HepG2 (cell line): ENCODE results near the gene LSS. TPM values are rescaled to one million over a fixed set of nuclear protein-coding genes. Genes with fewer than 3 reads are reported as not detected.
"Not testable (repeated sequence)": the region's sequence is repeated elsewhere in the genome, so short reads cannot be mapped to it uniquely, and the experiment has no call there.

ENCODE experiments used
- ATAC-seq: fragments of 200-7000 bp; cut with Tn5 transposase; 3 replicates; pipeline ENCODE4 v1.9.1; 2020; ENCODE audit warnings: mild to moderate bottlenecking, moderate library complexity
- BruUV-seq: library from RNA; stranded (reverse); fragments of 400-500 nt; replicated peaks from 2 replicates; lab custom pipeline; 2021; lab: Mats Ljungman, UMichigan
- CTCF ChIA-PET: fragments of 300-600 bp; formaldehyde crosslinking; extraction: SDS; loops from one replicate; lab custom pipeline; 2021; ENCODE audit warnings: low total read pairs, inconsistent platforms, low intra/inter-chr PET ratio; lab: Yijun Ruan, JAX
- POLR2A ChIA-PET: fragments of 350-600 bp; sonication (Branson Sonifier 250); formaldehyde crosslinking; loops from one replicate; lab custom pipeline; 2020; ENCODE audit warnings: antibody characterized with exemption, inconsistent platforms; lab: Yijun Ruan, JAX
- DNase-seq: peaks from one replicate; pipeline ENCODE4 v3.0.0-alpha.2; 2015; ENCODE audit warnings: low spot score
- FAIRE-seq: peaks from 3 replicates; lab custom pipeline; 2011; peaks lifted over from hg19 to GRCh38; lab: Jason Lieb, UNC
- H2AFZ ChIP-seq: one replicate; pipeline ENCODE4 v1.6.1; 2011; ENCODE audit warnings: low read length, inconsistent platforms
- H3K27ac ChIP-seq: fragments of 300-600 bp; 3 replicates; pipeline ENCODE4 v1.8.0; 2011; ENCODE audit warnings: mixed run types, mild to moderate bottlenecking, mixed read lengths, low read length, inconsistent platforms; ENCODE audit not compliant: insufficient read depth; ENCODE audit errors: extremely low read length
- H3K27me3 ChIP-seq, 2 experiments: fragments of 200-600 bp in 1 of 2; 2 replicates in 1 of 2; 3 replicates in 1 of 2; pipeline versions ENCODE4 v1.6.0 to v1.8.0; 2011; ENCODE audit warnings: low read length in 2 of 2, mild to moderate bottlenecking in 2 of 2, moderate library complexity in 2 of 2, inconsistent platforms in 1 of 2; ENCODE audit not compliant: insufficient read depth in 2 of 2, control insufficient read depth in 1 of 2
- H3K36me3 ChIP-seq, 2 experiments: fragments of 200-600 bp in 1 of 2; replicated peaks in 1 of 2; 2 replicates in 1 of 2; 3 replicates in 1 of 2; pipeline versions ENCODE4 v1.5.1 to v1.8.0; 2011; ENCODE audit warnings: low read length in 2 of 2, inconsistent platforms in 1 of 2; ENCODE audit not compliant: insufficient read depth in 2 of 2, control insufficient read depth in 1 of 2
- H3K4me1 ChIP-seq: 2 replicates; pipeline ENCODE4 v1.5.1; 2012; ENCODE audit warnings: low read length, inconsistent platforms; ENCODE audit not compliant: insufficient read depth
- H3K4me2 ChIP-seq: 2 replicates; pipeline ENCODE4 v1.6.0; 2011; ENCODE audit warnings: low read depth, low read length, inconsistent platforms
- H3K4me3 ChIP-seq, 3 experiments: fragments of 200-600 bp in 1 of 3; sonication (generic), shearing (Covaris generic) in 1 of 3; replicated peaks in 1 of 3; 2 replicates each; pipeline ENCODE4 v1.5.1; 2011 to 2016; ENCODE audit warnings: low read length in 3 of 3, inconsistent platforms in 2 of 3, low read depth in 2 of 3, mild to moderate bottlenecking in 2 of 3, control low read depth in 1 of 3, mixed read lengths in 1 of 3; ENCODE audit not compliant: insufficient read depth in 1 of 3
- H3K79me2 ChIP-seq: one replicate; pipeline ENCODE4 v1.6.1; 2011; ENCODE audit warnings: low read length, inconsistent platforms; ENCODE audit not compliant: insufficient read depth
- H3K9ac ChIP-seq: 2 replicates; pipeline ENCODE4 v1.6.0; 2011; ENCODE audit warnings: mild to moderate bottlenecking, low read depth, low read length, inconsistent platforms; ENCODE audit not compliant: insufficient read depth
- H3K9me3 ChIP-seq: 2 replicates; pipeline ENCODE4 v1.5.1; 2012; ENCODE audit warnings: mild to moderate bottlenecking, low read length
- H4K20me1 ChIP-seq: 2 replicates; pipeline ENCODE4 v1.6.0; 2011; ENCODE audit warnings: inconsistent platforms, mild to moderate bottlenecking, low read length, moderate library complexity; ENCODE audit not compliant: insufficient read depth
- ASH2L ChIP-seq: fragments of 300-600, 200-600 bp; sonication (generic); IDR thresholded peaks from 2 replicates; pipeline ENCODE4 v1.7.0; 2017; ENCODE audit warnings: low read depth, mild to moderate bottlenecking, moderate library complexity, mixed read lengths, low read length; ENCODE audit not compliant: insufficient read length
- GABPB1 ChIP-seq: IDR thresholded peaks from 2 replicates; pipeline ENCODE4 v1.6.1; 2016; ENCODE audit warnings: mild to moderate bottlenecking, missing genetic modification reagents, moderate library complexity, missing compliant biosample characterization
- HNF4G ChIP-seq, 2 experiments: sonication (generic) in 1 of 2; formaldehyde crosslinking in 1 of 2; IDR thresholded peaks; 2 replicates each; pipeline versions ENCODE4 v1.4.0 to v1.6.1; 2011 to 2020; ENCODE audit warnings: borderline replicate concordance in 2 of 2, low read depth in 2 of 2, mild to moderate bottlenecking in 2 of 2, low read length in 1 of 2, missing genetic modification reagents in 1 of 2, moderate library complexity in 1 of 2
- KDM2A ChIP-seq: sonication (generic); formaldehyde crosslinking; IDR thresholded peaks from 2 replicates; pipeline ENCODE4 v1.4.0; 2020; ENCODE audit warnings: low read depth, missing genetic modification reagents, borderline replicate concordance
- KDM4B ChIP-seq: sonication (generic); formaldehyde crosslinking; IDR thresholded peaks from 2 replicates; pipeline ENCODE4 v1.4.0; 2020; ENCODE audit warnings: missing genetic modification reagents
- KDM5B ChIP-seq: sonication (generic); formaldehyde crosslinking; IDR thresholded peaks from 2 replicates; pipeline ENCODE4 v1.4.0; 2020; ENCODE audit warnings: missing genetic modification reagents, mild to moderate bottlenecking, borderline replicate concordance
- NPAS2 ChIP-seq: sonication (generic); formaldehyde crosslinking; IDR thresholded peaks from 2 replicates; pipeline ENCODE4 v1.8.0; 2022; ENCODE audit warnings: mild to moderate bottlenecking, missing genetic modification reagents, borderline replicate concordance
- POLR2AphosphoS5 ChIP-seq: IDR thresholded peaks from 2 replicates; pipeline ENCODE4 v1.6.1; 2012; ENCODE audit warnings: low read depth, low read length
- SAP130 ChIP-seq: IDR thresholded peaks from 2 replicates; pipeline ENCODE4 v1.6.1; 2016; ENCODE audit warnings: low read depth
- SP2 ChIP-seq: sonication (generic); formaldehyde crosslinking; IDR thresholded peaks from 2 replicates; pipeline ENCODE4 v1.5.1; 2020; ENCODE audit warnings: mild to moderate bottlenecking, missing genetic modification reagents
- SSRP1 ChIP-seq: IDR thresholded peaks from 2 replicates; pipeline ENCODE4 v1.6.1; 2016; ENCODE audit warnings: control low read depth
- ZBTB7A ChIP-seq: sonication (generic); formaldehyde crosslinking; IDR thresholded peaks from 2 replicates; pipeline ENCODE4 v1.8.0; 2022; ENCODE audit warnings: mild to moderate bottlenecking, missing genetic modification reagents
- ZFP91 ChIP-seq: sonication (generic); formaldehyde crosslinking; IDR thresholded peaks from 2 replicates; pipeline ENCODE4 v1.9.0; 2022; ENCODE audit warnings: missing genetic modification reagents, mild to moderate bottlenecking, borderline replicate concordance
- ZFY ChIP-seq: sonication (generic); formaldehyde crosslinking; IDR thresholded peaks from 2 replicates; pipeline ENCODE4 v1.4.0; 2020; ENCODE audit warnings: missing genetic modification reagents
- ZNF3 ChIP-seq: IDR thresholded peaks from 2 replicates; pipeline ENCODE4 v1.7.0; 2017; ENCODE audit warnings: inconsistent platforms
- ZNF468 ChIP-seq: sonication (generic); formaldehyde crosslinking; IDR thresholded peaks from 2 replicates; pipeline ENCODE4 v1.8.0; 2022; ENCODE audit warnings: mild to moderate bottlenecking, moderate library complexity, missing genetic modification reagents
- WGBS: methylation state at CpG from one replicate; pipeline ENCODE4 v1.1.6; 2017; ENCODE audit warnings: low lambda C conversion rate; 5-methylcytosine and 5-hydroxymethylcytosine counted together
- in situ Hi-C: cut with HindIII; loops from 2 replicates; pipeline ENCODE4 v1.10.0; 2017; ENCODE audit warnings: low pct_unique_long_range_greater_than_20kb; ENCODE audit not compliant: extremely low pct_ligation_motif_present
- intact Hi-C: fragments of 100-400 bp; cut with micrococcal nuclease; formaldehyde crosslinking; loops from one replicate; pipeline ENCODE4 v1.10.0; 2022; ENCODE audit not compliant: unreplicated experiment
- polyA plus RNA-seq, 8 experiments: library from polyadenylated mRNA; depleted of rRNA in 3 of 8; stranded (reverse) in 7 of 8; unstranded in 1 of 8; fragments of >200 nt; fragmentation: Illumina TruSeq in 4 of 8; extraction: Trizol in 4 of 8; gene quantifications; 2 replicates each; pipeline versions ENCODE4 v1.2.1 to v1.2.3, GENCODE V29; 2011 to 2016; ENCODE audit warnings: low read depth in 4 of 8, missing spikeins in 1 of 8, mixed read lengths in 1 of 8; ENCODE audit not compliant: insufficient read depth in 1 of 8
- total RNA-seq, 5 experiments: library from RNA; depleted of rRNA; stranded (reverse); fragments of >200 nt; fragmentation: Illumina TruSeq; extraction: Trizol; gene quantifications; 2 replicates each; pipeline ENCODE4 v1.2.3, GENCODE V29; 2016; ENCODE audit warnings: low read depth in 1 of 5

The LSS gene
- total and polyA plus RNA-seq, 2 of the 13 experiments (the other 11 are each of a cell fraction or from before 2014, with no cell fraction given): 72.6 to 113 TPM

DNA sequence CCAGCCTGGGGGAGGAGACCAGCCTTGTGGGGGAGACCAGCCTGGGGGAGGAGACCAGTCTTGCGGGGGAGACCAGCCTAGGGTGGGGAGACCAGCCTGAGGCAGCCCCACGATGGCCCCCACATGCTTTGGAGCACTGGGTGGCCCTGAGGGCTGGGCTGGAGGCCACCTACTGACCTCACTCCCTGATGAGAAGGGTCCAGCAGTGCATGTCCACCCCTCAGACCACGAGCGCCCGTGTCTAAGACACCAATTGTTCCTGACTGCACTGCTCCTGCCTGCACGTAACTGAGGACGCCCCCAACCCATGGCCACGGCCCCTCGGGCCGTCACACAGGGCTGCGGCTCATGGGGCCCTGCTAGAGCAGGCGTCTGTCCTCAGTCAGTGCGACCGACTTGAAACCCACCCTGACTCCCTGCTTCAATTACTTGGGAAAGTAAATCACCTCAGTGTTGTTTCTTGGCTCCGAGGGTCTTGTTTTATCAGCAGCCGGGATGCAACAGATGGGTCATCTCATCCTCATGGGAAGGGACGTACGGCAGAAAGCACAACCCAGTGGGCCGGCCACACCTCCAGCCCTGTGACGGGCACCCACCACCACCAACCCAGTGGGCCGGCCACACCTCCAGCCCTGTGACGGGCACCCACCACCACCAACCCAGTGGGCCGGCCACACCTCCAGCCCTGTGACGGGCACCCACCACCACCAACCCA lies 44.5 kb downstream of the LSS start, which contains the start of gene SPATC1L (continued):
- TF ChIP-seq HNF4G (IDR thresholded peaks at IDR 0.05; ENCODE audit: borderline replicate concordance, low read depth, low read length) (no peak), HNF4G (CRISPR knock-in tag; IDR thresholded peaks at IDR 0.05; ENCODE audit: borderline replicate concordance, low read depth) (no peak), ZFP91 (CRISPR knock-in tag) (peak; percentile 30; the same call in 1 of the 2 replicates), ASH2L (peak; percentile 18), ZNF3 (CRISPR knock-in tag) (no peak), SP2 (CRISPR knock-in tag) (peak; percentile 93), SSRP1 (CRISPR knock-in tag) (no peak), KDM4B (CRISPR knock-in tag) (no peak), POLR2AphosphoS5 (peak; percentile 28; the same call in 1 of the 2 replicates), KDM5B (CRISPR knock-in tag) (peak; percentile 12; the same call in 1 of the 2 replicates), SAP130 (CRISPR knock-in tag) (peak; percentile 55; the same call in 1 of the 2 replicates), KDM2A (0 out of 2 replicates have a peak, but pooled peaks have one; percentile 6), ZBTB7A (peak; percentile 35; the same call in 1 of the 2 replicates), ZNF468 (0 out of 2 replicates have a peak, but pooled peaks have one; percentile 35), ZFY (peak; percentile 6; the same call in 1 of the 2 replicates), GABPB1 (0 out of 2 replicates have a peak, but pooled peaks have one; percentile 22), NPAS2 (CRISPR knock-in tag) (no peak)

DNA sequence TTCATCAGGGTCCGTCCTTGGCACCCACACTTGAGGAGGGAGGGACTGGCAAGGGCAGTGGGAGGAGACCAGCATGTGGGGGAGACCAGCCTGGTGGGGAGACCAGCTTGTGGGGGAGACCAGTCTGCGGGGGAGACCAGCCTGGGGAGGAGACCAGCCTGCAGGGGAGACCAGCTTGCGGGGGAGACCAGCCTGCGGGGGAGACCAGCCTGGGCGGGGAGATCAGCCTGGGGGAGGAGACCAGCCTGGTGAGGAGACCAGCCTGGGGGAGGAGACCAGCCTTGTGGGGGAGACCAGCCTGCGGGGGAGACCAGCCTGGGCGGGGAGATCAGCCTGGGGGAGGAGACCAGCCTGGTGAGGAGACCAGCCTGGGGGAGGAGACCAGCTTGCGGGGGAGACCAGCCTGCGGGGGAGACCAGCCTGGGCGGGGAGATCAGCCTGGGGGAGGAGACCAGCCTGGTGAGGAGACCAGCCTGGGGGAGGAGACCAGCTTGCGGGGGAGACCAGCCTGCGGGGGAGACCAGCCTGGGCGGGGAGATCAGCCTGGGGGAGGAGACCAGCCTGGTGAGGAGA lies 45.2 kb downstream of the LSS start:
- Histone ChIP-seq H3K4me2 (peak overlapping the region; percentile 71), H3K9ac (0 out of 2 replicates have a peak overlapping the region, but pooled peaks have one; percentile 63), H3K4me3 (peak overlapping the region; percentile 55 to 82 (median 77); a peak in 4 of 6 replicates), H3K4me1 (peaks cover 27% of the 10 kb centered on the region)
- H3K9me3 ChIP-seq, H3K27ac ChIP-seq, intact Hi-C loops, BruUV-seq, H3K79me2 ChIP-seq, CTCF ChIA-PET, H3K27me3 ChIP-seq, ATAC-seq, H2AFZ ChIP-seq, DNase-seq, in situ Hi-C loops, H3K36me3 ChIP-seq, H4K20me1 ChIP-seq, FAIRE-seq, POLR2A ChIA-PET: not testable (repeated sequence)
- 43% methylated on average over 4 of the region's 13 CpGs for WGBS
